Neural cell (in vitro differentiated cells): ENCODE results near the gene ZNF230. TPM values are rescaled to one million over a fixed set of nuclear protein-coding genes. Genes with fewer than 3 reads are reported as not detected.

Source experiments
- H2AFZ ChIP-seq: fragments of 200-600, 300-800 bp; sonication (generic), shearing (Covaris generic); 2 replicates; pipeline ENCODE4 v1.6.0; 2014; ENCODE audit warnings: low read depth, mild to moderate bottlenecking, antibody characterized with exemption, low read length, moderate library complexity
- H3F3A ChIP-seq: fragments of 200-600 bp; shearing (Covaris generic); 2 replicates; pipeline ENCODE4 v1.6.1; 2016; ENCODE audit warnings: mild to moderate bottlenecking, moderate library complexity, mixed read lengths, antibody characterized with exemption, low read length; ENCODE audit not compliant: insufficient read depth, poor library complexity, severe bottlenecking
- H3K27ac ChIP-seq: fragments of 200-600, 300-800 bp; sonication (generic), shearing (Covaris generic); 2 replicates; pipeline ENCODE4 v1.5.1; 2014; ENCODE audit warnings: mild to moderate bottlenecking, low read length, moderate library complexity
- H3K27me3 ChIP-seq: fragments of 300-800, 200-600 bp; sonication (generic), shearing (Covaris generic); 2 replicates; pipeline ENCODE4 v1.6.0; 2014; ENCODE audit warnings: mild to moderate bottlenecking, low read depth, low read length, moderate library complexity; ENCODE audit not compliant: insufficient read depth
- H3K36me3 ChIP-seq: fragments of 300-800, 200-600 bp; sonication (generic), shearing (Covaris generic); 2 replicates; pipeline ENCODE4 v1.5.1; 2014; ENCODE audit warnings: mild to moderate bottlenecking, antibody characterized with exemption, low read length, moderate library complexity; ENCODE audit not compliant: insufficient read depth
- H3K4me2 ChIP-seq: fragments of 300-800, 200-600 bp; sonication (generic), shearing (Covaris generic); 2 replicates; pipeline ENCODE4 v1.6.0; 2014; ENCODE audit warnings: mild to moderate bottlenecking, low read length
- H3K4me3 ChIP-seq: fragments of 300-800, 200-600 bp; sonication (generic), shearing (Covaris generic); 2 replicates; pipeline ENCODE4 v1.5.1; 2014; ENCODE audit warnings: mild to moderate bottlenecking, low read length, moderate library complexity
- H3K79me2 ChIP-seq: fragments of 200-600 bp; shearing (Covaris generic); replicated peaks from 2 replicates; pipeline ENCODE4 v1.6.0; 2014; ENCODE audit warnings: mild to moderate bottlenecking, low read length, moderate library complexity; ENCODE audit not compliant: insufficient read depth
- H3K9ac ChIP-seq: fragments of 300-800, 200-600 bp; sonication (generic), shearing (Covaris generic); 2 replicates; pipeline ENCODE4 v1.6.1; 2016; ENCODE audit warnings: mild to moderate bottlenecking, low read length, mixed read lengths
- H3K9me2 ChIP-seq: fragments of 200-600 bp; shearing (Covaris generic); 2 replicates; pipeline ENCODE4 v1.6.1; 2016; ENCODE audit warnings: mild to moderate bottlenecking, low read length, mixed read lengths; ENCODE audit not compliant: insufficient read depth
- H3K9me3 ChIP-seq: fragments of 200-600, 300-800 bp; sonication (generic), shearing (Covaris generic); 2 replicates; pipeline ENCODE4 v1.6.1; 2016; ENCODE audit warnings: mild to moderate bottlenecking, mixed run types, low read length, moderate library complexity, mixed read lengths
- H4K20me1 ChIP-seq: fragments of 200-600 bp; shearing (Covaris generic); 2 replicates; pipeline ENCODE4 v1.6.1; 2016; ENCODE audit warnings: mild to moderate bottlenecking, mixed run types; ENCODE audit not compliant: insufficient read depth
- EP300 ChIP-seq: fragments of 450-650 bp; conservative IDR thresholded peaks from 2 replicates; pipeline ENCODE4 v1.6.1; 2014; ENCODE audit warnings: antibody characterized with exemption, mild to moderate bottlenecking, moderate library complexity; ENCODE audit not compliant: poor library complexity, severe bottlenecking
- EZH2 ChIP-seq: fragments of 200-600, 300-800 bp; shearing (Covaris generic), sonication (generic); IDR thresholded peaks from 2 replicates; pipeline ENCODE4 v1.6.1; 2014; ENCODE audit warnings: antibody characterized with exemption, low read length, borderline replicate concordance, mild to moderate bottlenecking; ENCODE audit not compliant: insufficient read depth, poor library complexity, severe bottlenecking
- MXI1 ChIP-seq: fragments of 450-650 bp; conservative IDR thresholded peaks from 2 replicates; pipeline ENCODE4 v1.6.1; 2014; ENCODE audit warnings: antibody characterized with exemption, mild to moderate bottlenecking; ENCODE audit not compliant: poor library complexity, severe bottlenecking
- POLR2AphosphoS5 ChIP-seq: IDR thresholded peaks from 2 replicates; pipeline ENCODE4 v1.6.1; 2012
- RAD21 ChIP-seq: fragments of 450-650 bp; conservative IDR thresholded peaks from 2 replicates; pipeline ENCODE4 v1.6.1; 2014; ENCODE audit warnings: antibody characterized with exemption, mild to moderate bottlenecking, moderate library complexity
- SMC3 ChIP-seq: fragments of 450-650 bp; conservative IDR thresholded peaks from 2 replicates; pipeline ENCODE4 v1.6.1; 2014; ENCODE audit warnings: antibody characterized with exemption, mild to moderate bottlenecking, moderate library complexity; ENCODE audit not compliant: poor library complexity
- TAF1 ChIP-seq: IDR thresholded peaks from 2 replicates; pipeline ENCODE4 v1.6.1; 2012; ENCODE audit warnings: low read depth
- polyA plus RNA-seq: library from polyadenylated mRNA; depleted of rRNA; stranded (reverse); fragments of >200 nt; gene quantifications from 2 replicates; pipeline ENCODE4 v1.2.3, GENCODE V29; 2014
- TF ChIP-seq, protein P1 (sequence below): IDR thresholded peaks from 2 replicates; pipeline ENCODE4 v1.6.1; 2012; ENCODE audit warnings: borderline replicate concordance
- TF ChIP-seq, protein P2 (sequence below): fragments of 450-650 bp; IDR thresholded peaks from 2 replicates; pipeline ENCODE4 v1.5.1; 2014; ENCODE audit warnings: antibody characterized with exemption, mild to moderate bottlenecking, moderate library complexity; ENCODE audit not compliant: poor library complexity, severe bottlenecking

The ZNF230 gene
- polyA plus RNA-seq, 1 donor from 2014 or later: 6.7 TPM

DNA sequence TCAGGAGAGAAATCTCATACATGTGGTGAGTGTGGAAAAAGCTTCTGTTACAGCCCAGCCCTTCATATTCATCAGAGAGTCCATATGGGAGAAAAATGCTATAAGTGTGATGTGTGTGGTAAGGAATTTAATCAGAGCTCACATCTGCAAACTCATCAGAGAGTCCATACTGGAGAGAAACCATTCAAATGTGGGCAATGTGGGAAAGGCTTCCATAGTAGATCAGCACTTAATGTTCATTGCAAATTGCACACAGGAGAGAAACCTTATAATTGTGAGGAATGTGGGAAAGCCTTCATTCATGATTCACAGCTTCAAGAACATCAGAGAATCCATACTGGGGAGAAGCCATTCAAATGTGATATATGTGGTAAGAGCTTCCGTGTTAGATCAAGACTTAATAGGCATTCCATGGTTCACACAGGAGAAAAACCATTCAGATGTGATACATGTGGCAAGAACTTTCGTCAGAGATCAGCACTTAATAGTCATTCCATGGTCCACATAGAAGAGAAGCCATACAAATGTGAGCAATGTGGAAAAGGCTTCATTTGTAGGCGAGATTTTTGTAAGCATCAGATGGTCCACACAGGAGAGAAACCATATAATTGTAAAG lies 36.6 kb upstream of the ZNF230 start:
- no peak overlapping the region for H3K27ac ChIP-seq
- H4K20me1 ChIP-seq: no peaks in the 10 kb centered on the region
- no peak overlapping the region for H2AFZ ChIP-seq
- TF ChIP-seq TAF1 (no peak), EZH2 (no peak), EP300 (no peak), RAD21 (no peak), POLR2AphosphoS5 (no peak), SMC3 (no peak), MXI1 (no peak)
- TF ChIP-seq, protein P1, sequence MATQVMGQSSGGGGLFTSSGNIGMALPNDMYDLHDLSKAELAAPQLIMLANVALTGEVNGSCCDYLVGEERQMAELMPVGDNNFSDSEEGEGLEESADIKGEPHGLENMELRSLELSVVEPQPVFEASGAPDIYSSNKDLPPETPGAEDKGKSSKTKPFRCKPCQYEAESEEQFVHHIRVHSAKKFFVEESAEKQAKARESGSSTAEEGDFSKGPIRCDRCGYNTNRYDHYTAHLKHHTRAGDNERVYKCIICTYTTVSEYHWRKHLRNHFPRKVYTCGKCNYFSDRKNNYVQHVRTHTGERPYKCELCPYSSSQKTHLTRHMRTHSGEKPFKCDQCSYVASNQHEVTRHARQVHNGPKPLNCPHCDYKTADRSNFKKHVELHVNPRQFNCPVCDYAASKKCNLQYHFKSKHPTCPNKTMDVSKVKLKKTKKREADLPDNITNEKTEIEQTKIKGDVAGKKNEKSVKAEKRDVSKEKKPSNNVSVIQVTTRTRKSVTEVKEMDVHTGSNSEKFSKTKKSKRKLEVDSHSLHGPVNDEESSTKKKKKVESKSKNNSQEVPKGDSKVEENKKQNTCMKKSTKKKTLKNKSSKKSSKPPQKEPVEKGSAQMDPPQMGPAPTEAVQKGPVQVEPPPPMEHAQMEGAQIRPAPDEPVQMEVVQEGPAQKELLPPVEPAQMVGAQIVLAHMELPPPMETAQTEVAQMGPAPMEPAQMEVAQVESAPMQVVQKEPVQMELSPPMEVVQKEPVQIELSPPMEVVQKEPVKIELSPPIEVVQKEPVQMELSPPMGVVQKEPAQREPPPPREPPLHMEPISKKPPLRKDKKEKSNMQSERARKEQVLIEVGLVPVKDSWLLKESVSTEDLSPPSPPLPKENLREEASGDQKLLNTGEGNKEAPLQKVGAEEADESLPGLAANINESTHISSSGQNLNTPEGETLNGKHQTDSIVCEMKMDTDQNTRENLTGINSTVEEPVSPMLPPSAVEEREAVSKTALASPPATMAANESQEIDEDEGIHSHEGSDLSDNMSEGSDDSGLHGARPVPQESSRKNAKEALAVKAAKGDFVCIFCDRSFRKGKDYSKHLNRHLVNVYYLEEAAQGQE: no peak
- TF ChIP-seq, protein P2, sequence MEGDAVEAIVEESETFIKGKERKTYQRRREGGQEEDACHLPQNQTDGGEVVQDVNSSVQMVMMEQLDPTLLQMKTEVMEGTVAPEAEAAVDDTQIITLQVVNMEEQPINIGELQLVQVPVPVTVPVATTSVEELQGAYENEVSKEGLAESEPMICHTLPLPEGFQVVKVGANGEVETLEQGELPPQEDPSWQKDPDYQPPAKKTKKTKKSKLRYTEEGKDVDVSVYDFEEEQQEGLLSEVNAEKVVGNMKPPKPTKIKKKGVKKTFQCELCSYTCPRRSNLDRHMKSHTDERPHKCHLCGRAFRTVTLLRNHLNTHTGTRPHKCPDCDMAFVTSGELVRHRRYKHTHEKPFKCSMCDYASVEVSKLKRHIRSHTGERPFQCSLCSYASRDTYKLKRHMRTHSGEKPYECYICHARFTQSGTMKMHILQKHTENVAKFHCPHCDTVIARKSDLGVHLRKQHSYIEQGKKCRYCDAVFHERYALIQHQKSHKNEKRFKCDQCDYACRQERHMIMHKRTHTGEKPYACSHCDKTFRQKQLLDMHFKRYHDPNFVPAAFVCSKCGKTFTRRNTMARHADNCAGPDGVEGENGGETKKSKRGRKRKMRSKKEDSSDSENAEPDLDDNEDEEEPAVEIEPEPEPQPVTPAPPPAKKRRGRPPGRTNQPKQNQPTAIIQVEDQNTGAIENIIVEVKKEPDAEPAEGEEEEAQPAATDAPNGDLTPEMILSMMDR: no peak
- H3K36me3 ChIP-seq: peaks cover 67% of the 10 kb centered on the region
- H3K4me3 ChIP-seq: no peak overlapping the region
- peaks cover 68% of the 10 kb centered on the region for H3K9me3 ChIP-seq
- H3K79me2 ChIP-seq: peaks cover 9% of the 10 kb centered on the region
- H3K9me2 ChIP-seq: no peaks in the 10 kb centered on the region
- no peak overlapping the region for H3K4me2 ChIP-seq
- H3K9ac ChIP-seq: no peak overlapping the region
- H3K27me3 ChIP-seq: no peaks in the 10 kb centered on the region
- H3F3A ChIP-seq: no peaks in the 10 kb centered on the region

DNA sequence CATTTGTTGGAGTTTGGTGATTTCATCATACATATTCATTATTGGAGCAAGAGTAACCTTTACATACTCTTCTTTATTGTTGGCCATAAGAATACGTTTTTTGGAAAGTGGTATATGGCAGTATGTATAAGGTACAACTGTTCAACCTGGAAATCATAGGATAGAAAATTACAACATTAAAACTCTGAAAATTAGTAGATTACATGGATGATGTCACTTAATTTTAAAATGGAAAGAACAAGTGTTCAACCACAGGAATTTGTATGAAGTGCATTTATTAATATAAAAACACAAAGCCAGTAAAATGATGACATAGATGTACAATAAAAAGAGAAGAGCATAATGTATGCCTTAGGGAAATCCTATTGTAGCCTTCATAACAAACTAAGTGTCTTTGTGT lies 26.0 kb upstream of the ZNF230 start:
- H3K27ac ChIP-seq: no peak overlapping the region
- H3K9me3 ChIP-seq: peaks cover 3% of the 10 kb centered on the region
- no peaks in the 10 kb centered on the region for H3K79me2 ChIP-seq
- peaks cover 2% of the 10 kb centered on the region for H3K36me3 ChIP-seq
- H3K9me2 ChIP-seq: no peaks in the 10 kb centered on the region
- no peaks in the 10 kb centered on the region for H4K20me1 ChIP-seq
- no peak overlapping the region for H3K4me2 ChIP-seq
- H3K9ac ChIP-seq: no peak overlapping the region
- no peak overlapping the region for H3K4me3 ChIP-seq
- H3F3A ChIP-seq: no peaks in the 10 kb centered on the region
- no peak overlapping the region for H2AFZ ChIP-seq
- no peak for TF ChIP-seq POLR2AphosphoS5
- no peak for TF ChIP-seq EP300
- no peak for TF ChIP-seq MXI1
- TF ChIP-seq TAF1: no peak
- no peak for TF ChIP-seq SMC3
- no peak for TF ChIP-seq EZH2
- TF ChIP-seq, protein P2: no peak
- TF ChIP-seq, protein P1: no peak
- no peak for TF ChIP-seq RAD21
- H3K27me3 ChIP-seq: no peaks in the 10 kb centered on the region
